Neural cell (in vitro differentiated cells): ENCODE data around the gene PADI2.

Experiments
- CTCF ChIP-seq: fragments of 450-650 bp; IDR thresholded peaks from 2 replicates; pipeline ENCODE4 v1.5.1; 2014; ENCODE audit warnings: antibody characterized with exemption, mild to moderate bottlenecking, moderate library complexity; ENCODE audit not compliant: poor library complexity, severe bottlenecking
- TAF1 ChIP-seq: IDR thresholded peaks from 2 replicates; pipeline ENCODE4 v1.6.1; 2012; ENCODE audit warnings: low read depth

- no peak for TF ChIP-seq CTCF
- no peak for TF ChIP-seq TAF1
Observed at GRCh38 chr1:17149771-17150170, 30.5 kb upstream of the PADI2 start.
